Dermis microvascular lymphatic vessel endothelial cell (primary cell): ENCODE results near the gene SGCA. TPM values are rescaled to one million over a fixed set of nuclear protein-coding genes. Genes with fewer than 3 reads are reported as not detected.

Experiments
- DNase-seq, 2 donors: peaks; one replicate each; pipeline versions ENCODE4 v3.0.0 to v3.0.0-alpha.2; 2010; ENCODE audit warnings: low read depth in 2 of 2
- total RNA-seq: library from RNA; depleted of rRNA; stranded (reverse); fragments of >200 nt; gene quantifications from 2 replicates; pipeline ENCODE4 v1.2.1, GENCODE V29; 2014

The SGCA gene
- total RNA-seq, 1 donor from 2014 or later, result not detected

DNA sequence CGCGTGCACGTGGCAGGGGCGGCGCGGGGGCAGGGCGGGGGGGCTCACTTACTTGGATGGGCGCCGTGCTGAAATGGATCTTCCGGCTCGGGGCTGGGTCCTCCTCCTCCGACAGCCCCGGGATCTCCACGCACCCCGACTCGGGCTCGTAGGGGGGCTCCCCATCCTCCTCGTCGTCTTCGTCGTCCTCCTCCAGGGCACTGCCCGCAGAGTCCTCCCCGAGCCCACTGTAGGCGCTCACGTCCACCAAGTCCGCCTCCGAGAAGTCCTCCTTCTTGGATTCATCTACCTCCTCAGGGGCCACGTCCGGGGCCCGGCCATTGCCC is 16.8 kb upstream of the SGCA start:
- no peak for DNase-seq

DNA sequence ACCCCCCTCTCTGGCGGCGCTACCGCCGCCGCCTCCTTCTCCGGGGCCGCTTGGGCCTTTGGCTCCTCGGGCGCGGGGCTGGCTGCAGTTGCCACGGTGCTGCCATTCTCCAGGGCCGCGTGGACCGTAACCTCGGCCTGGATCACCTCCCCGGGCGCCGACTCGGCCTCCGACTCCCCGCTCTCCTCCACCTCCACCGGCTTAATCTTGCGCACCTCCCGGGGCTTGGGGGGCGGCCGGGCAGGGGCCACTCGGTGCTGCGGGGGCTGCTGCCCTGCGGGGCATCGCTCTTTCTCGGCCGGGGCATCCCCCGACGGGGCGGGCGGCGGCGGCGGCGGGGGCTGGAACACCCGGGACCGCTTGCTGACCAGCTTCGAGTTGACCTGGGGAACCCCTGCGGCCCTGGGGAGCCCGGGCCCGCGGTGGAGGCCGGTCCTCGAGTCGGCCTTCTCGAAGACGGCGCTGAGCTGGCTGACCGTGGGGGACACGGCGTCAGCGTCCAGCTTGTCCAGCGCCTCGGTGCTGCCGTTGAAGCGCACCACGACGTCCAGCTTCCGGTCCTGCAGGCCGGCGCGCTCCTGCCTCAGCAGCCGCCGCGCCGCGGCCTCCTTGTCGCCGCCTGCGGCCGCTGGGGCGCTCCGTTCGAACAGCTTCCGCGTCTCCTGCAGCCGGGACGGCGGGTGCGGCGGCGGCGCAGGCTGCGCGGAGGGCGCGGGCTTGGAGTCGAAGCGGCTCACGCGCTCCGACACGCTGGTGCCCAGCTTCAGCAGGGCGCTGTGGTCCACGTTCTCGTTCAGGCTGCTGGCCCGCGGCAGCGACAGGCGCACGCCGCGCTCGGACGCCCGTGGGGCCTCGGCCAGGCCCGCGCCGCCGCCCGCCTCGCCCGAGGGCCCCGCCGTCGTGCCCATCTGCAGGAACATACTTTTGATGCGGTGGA is 16.1 kb upstream of the SGCA start:
- peak in 1 of 2 donors; percentile 77 for DNase-seq

DNA sequence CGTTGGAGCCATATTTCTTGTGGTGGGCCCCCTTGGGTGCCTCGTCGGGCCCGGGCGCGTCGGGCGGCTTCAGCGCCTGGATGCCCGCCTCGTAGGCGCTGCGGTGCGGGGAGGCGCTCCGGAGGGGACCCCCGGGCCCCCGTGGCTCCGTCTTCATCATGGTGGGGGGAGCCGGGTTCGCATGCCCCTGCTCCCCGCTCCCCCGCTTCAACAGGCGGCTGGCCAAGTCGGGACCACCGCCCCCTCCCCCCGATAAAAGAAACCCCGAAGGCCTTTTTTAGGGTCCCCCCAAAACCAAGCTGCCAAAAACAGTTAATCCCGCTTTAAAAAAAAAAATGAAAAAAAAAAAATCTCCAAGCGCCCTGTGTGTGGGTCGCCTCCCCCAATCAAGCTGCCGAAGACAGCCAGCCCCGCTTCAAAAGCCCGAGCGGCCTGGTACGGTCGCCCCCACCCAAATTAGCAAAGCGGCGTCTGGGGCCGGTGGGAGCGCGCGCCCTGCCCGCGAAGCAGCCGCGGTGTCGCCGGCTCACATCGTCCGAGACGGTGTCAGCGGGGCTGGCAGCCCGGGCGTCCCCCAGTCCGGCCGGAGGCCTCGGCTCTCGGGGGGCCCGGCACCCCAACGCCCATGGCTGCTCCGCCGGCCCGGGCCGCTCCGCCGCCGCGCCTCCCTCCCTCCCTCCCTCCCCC is 15.3 kb upstream of the SGCA start, which contains the start of gene PPP1R9B:
PPP1R9B (minus strand) TSS at position 324 of the 687 bp plus-strand sequence; CDS start at position 160, 164 bp downstream.
- DNase-seq, result no peak

DNA sequence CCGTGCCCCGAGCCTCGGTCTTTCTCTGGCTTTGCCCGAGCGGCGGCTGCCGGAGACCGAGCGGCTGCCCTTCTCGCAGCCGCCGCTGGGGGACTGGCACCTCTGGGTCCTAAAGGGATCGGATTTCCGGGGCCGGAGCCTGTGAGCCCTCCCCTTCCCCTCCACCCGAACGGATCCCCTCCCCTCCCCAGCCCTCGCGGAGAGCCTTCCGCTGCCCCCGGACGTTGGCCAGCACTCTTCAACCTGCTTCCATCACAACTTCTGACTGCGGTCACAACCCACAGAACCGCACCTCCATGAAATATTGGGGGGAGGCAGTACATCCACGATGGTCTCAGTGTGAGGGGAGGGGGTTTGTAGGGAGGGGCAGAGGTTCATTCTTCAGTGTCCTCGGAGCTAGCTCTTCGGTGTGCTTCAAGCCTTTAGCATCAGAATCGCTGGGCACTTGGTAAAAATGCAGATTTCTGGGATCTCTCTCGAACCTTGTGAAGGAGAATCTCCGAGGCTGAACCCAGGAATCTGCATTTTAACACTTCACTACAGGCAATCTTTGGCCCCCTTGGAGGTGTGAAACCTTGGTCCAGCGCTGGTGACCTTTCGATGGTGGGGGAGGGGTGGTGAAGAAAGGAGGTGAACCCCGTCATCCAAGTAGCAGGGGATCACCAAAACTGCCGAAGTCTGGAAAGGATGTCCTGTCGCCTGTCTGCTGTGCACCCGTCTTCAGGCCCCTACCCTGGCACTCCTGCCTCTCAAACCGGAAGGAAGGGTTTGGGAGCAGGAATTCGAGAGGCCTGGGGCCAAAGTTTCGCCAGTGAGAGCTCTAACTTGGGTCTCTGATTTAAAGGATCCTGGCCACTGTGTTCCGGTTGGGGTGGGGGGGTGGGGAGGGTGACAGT is 14.5 kb upstream of the SGCA start:
- peak; percentile 76 to 90 for DNase-seq

DNA sequence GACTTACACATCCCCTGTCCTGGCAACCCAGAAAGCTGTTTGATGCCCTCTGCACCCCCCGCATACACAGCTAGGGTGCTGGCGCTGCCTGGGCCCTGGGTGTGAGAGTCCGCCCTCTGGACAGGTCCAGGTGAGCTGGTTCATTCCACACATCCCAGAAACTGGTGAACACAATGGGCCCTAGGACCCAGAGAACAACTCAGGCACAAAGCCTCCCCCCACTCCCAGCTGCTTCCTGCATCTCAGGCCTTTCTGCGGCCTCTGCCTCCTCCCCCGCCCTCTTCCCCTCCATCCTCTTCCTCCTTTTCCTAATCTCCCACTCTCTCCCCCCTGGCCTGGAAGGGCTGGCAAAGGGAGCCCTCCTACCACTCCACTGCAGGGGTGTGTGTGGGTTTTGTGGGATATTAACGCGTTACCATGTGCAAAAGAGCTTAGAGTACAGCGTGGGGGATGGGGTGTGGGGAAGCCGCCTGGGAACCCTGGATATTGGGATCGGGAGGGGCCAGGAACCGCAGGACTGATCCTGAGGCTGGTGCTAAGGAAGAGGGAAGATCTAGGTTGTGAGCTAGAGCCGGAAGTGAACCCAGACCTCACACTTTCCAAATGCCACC is 13.8 kb upstream of the SGCA start:
- DNase-seq, result peak; percentile 73 to 89

DNA sequence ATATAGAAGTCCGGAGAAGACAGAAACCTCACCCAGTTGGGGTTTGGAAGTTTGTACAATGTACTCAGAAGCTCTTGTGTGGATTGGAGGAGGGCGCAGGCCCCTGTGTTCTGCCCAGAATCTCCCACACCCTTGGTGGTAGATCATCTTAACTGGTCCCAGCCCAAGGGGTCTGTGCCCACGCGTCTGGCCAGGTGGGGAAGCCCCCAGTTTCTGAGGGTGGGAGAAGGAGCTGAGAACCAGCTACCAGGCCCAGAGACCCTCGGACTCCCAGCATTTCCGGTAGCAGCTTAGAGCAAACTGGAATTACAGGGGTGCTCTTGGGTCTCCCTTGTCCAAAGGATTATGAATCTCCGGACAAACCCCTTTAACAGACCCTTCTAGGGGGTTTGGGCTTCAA is 13.1 kb upstream of the SGCA start:
- no peak for DNase-seq

DNA sequence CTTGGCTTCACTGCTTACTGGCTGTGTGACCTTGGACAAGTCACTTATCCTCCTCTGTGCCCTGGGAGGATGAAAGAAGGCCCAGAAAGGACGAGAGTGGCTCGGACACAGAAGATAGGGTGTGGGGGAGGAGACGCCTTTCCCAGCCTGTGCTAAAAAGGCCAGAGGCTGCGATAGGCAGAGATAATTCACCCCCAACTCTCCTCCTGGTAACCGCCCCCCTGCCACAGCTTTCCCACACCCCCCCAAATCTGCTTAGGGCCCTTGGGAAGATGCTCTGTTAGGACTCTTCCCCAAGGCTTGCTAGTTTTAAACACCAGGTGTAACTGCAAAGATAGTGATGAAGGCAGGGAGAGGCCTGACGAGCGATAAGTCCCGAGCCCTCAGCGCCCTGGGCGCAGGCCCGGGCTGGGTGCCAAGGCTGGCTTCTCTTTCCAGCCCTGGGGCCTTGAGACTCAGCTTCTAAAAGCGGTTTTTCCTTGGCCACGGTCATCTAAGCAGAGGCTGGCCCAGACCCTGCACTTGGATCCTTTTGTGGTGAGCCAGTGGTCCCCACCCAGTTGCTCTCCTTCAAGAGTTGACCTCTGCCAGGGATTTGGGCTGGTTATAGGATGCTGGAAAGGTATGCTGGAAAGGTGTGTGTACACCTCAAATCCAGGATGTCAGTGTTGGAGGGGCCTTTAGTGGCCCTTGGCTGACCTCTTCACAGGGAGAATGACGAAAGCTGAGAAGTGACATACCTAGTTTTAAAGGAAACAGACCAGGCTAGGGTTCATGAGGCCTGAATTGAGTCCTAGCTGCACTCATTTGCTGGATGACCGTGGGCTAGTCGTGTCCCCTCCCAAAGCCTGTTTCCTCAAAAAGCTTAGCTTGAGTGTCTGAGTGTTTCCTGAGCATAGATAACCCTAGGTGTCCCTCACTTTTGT is 11.9 kb upstream of the SGCA start:
- DNase-seq, result no peak

DNA sequence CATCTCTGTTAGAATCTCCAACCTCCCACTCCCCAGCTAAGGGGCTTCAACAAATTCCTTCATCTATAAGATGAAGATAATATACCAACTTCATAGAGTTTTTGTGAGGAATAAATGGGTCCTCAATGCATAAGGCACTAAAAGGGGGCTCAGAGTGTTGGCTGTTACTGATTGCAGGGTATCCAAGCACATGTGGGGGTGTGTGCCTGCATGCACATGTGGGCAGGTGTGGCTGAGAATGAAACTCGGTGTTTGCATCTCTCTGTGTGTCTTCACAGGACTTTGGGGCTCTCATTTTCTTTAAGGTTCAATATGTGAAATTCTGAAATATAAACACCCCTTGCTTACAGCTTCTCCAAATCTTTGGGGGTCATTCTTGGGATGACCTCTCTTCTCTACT is 11.2 kb upstream of the SGCA start:
- DNase-seq, result no peak

DNA sequence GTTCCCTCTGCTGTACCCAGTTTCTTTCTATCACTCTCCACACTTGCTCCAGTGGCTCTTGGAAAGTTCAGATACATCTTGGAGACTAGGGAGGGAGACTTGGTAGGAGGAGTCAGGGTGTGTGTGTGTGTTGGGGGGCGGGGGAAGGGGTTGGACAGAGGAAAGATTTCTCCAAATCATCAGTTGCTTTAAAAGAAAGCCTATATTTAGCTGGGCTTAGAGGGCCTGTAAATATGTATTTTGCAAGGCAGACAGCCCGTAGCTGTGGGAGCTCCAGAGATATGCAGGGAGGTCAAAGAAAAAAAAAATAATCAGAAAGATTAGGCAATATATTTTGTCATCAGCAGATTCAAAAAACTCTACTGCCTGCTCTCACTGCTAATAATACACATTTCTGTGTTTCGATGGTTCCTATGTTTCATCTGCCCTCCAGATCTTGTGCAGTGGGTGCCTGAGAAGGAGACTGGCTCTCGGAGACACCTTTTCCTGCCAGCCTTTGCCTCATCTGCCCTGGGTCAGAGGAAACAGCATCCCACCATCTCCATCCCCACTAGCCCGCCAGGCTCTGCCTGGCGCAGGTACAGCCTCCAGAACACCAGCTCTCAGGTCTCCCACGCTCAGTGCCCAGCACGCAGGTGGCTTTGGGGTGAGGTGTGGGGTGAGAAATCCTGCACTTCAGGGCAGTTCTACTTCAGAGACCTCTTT is 10.5 kb upstream of the SGCA start:
- no peak for DNase-seq

DNA sequence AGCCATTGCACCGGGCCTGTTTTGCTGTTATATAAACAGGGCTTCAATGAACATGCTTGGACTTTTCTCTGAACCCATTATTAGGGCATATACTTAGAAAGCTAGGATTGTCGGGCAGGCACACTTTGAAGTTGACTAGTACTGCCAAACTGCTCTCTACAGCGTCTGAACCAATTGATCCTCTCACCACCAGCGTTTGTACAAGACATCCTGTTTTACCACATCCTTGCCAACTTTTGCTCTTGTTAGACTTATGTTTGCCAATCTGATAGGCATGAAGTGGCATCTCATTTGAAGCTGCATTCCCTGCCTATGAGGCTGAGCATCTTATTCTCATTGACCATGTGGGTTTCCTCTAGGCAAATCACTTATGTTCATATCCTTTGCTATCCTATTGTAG is 7.9 kb upstream of the SGCA start:
- no peak for DNase-seq

DNA sequence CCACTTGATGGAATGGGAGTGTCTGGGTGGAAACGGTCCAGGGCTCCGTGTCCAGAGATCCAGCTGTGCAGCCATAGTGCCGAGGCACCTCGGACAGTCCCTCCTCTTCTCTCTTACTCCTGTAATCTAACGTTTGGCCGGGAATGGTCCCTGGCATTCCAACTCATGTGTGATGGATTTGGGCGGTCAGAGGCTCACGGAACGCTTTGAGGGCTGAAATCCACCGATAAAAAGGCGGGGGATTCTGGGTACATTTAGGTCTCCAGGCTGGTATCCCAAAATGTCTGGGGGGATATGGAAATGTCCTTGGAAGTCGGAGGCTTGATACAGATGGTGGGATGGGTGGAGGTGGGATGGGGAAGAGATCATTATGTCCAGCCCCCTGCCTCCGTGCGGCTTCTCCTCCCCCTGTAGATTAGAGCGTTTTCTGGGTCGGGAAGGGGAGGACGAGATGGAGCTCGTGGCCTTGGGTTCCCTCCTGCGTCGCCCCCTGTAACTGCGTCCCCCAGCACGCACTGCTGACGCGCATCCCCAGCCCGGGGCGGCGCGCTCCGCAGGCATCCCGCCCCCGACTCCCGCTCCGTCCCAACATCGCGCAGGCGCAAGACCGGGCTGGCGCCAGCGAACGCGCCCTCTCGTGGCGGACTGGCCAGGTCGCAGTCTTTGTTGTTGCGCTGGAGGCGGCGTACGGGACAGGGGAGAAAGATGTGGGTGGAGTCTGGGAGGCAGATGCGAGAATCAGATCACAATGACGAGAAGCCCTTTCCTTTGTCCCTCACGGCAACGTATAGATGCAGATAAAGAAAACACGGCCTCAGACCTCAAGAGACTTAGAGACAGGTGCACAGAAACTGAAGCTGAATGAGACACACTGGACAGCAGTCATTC is 4.5 kb upstream of the SGCA start:
- peak; percentile 77 to 91 for DNase-seq

DNA sequence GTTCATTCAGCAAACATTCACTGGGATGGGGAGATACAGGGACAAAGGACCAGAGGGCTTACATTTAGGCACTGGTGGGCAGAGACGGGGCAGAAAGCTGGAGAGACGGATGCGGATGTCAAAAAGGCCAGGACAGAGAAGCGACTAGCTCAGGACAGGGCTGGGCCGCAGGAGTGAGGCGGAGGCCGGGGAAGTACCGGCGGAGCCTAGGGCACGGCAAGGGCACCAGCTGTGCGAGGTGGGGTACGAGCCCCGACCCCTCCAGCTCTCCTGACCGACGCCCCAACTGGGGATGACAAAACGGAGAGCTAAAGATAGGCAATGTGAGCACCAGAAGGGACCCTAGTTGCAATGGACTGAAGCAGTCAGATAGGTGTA is 3.9 kb upstream of the SGCA start:
- DNase-seq, result no peak

DNA sequence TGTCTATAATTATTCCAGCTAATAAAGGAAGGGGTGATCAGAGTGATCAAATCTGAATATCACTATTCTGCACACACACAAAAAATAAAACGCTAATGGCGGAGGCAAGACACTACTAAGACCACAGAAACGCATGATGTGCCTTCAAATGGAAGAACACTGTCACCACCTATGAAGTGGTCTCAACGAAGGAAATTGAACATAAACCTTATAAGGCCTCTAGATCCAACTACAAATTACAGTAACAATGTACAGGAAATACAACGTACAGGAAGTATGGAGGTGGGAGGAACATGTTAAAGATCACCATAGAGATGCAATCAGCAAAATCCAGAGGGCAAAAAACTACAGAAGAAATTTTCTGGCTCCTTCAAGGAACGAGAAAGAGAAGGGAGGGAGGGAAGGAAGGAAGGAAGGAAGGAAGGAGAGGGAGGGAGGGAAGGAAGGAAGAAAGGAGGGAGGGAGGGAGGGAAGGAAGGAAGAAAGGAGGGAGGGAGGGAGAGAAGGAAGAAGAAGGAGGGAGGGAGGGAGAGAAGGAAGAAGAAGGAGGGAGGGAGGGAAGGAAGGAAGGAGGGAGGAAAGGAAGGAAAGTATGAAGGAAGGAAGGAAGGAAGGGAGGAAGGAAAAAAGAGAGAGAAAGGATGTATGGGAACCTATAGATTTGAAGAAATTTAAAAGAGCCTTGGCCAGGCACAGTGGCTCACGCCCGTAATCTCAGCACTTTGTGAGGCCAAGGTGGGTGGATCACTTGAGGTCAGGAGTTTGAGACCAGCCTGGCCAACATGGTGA is 3.1 kb upstream of the SGCA start:
- DNase-seq, result no peak

DNA sequence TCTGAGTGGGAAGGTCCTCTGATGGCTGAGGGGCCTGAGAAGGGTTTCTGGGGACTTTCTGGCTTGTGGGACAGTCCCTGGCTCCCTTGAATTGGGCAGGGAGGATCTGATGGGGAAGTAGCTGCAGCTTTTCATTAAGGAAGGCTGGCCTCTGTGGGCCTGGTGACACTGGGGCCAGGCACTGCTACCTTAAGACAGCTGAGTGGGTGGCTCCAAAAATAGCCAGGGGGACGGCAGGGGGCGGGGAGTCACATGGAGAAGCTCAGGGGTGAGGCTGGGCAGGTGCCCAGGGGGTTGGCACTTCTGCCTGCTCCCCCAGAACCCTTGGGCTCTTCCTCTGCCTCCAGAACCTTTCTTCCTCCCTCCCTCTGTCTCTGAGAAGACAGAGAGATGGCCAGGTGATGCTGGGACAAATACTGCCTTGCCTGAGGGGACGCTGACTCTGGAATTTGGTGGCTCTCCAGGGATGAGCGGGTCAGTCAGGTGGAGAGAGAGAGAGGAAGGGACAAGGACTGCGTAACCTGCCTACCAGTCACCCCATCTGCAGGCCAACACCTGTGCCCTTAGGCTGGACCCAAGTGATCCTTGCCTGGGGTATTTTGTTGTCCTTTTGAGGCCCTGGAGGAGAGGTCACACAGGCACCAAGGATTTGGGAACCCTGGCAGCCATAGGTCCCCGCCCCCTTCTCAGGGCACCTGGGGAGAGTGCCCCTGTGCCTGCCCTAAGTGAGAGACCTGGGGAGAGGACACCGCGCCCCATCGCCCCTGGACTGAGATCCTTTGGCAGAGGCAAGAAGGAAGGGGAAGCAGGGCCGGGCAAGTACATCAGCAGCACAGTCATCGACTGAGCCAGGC is 1.7 kb upstream of the SGCA start:
- DNase-seq, result no peak

DNA sequence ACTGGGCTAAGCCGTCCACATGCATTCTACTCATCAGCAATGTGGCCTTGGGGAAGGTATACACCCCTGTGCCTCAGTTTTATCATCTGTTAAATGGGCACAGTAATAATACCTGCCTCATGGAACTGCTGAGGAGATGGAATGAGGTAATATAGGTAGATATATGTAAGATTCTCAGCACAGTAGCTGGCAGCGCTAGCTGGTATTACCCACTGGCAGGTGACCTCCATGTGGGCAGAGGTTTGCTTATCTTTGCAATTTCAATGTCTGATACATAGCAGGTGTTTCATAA is 1.2 kb upstream of the SGCA start:
- no peak for DNase-seq

DNA sequence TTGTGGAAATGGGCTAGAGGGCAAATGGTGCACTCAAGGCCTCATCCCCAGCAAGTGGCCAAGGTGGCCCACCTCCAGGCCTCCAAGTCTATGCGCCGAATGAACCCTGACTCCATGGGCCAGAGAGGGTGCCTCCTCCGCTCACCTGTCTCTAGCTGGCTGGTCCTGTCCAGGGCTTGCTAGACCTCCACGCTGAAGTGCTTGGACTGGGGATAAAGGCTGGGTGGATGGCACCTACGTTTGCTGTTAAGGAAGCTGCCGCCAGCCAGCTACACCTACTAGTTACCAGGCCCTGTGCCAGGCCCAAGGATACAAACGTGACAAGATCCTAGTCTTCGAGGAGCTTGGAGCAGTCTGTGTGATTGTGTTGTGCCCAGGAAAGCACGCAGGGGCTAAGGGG is 739 bp upstream of the SGCA start:
- DNase-seq, result no peak

DNA sequence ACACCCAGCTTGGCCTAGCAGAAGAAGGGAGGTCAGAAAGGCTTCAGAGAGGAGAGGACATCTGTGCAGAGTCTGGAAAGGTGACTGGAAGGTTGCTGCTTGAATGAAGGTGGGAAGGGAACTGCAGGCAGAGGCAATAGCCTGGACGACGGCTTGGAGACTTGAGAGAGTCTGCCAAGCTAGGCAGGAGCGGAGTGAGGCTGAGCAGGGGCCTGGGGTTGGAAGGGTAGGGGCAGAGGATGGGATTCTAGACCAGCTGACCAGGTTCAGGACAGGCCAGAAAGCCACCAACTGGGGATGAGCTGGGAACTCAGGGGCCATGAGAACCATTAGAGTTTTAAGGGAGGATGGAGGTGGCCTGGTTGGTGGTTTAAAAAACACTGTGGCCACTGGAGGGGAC is 339 bp upstream of the SGCA start:
- no peak for DNase-seq
